Endodermal cell (in vitro differentiated cells): ENCODE measurements around the gene FOXN4. TPM values are rescaled to one million over a fixed set of nuclear protein-coding genes. Genes with fewer than 3 reads are reported as not detected.

Source experiments
- DNase-seq: peaks from one replicate; pipeline ENCODE4 v3.0.0-alpha.2; 2017
- H3K27ac ChIP-seq: 2 replicates; pipeline ENCODE4 v1.5.1; 2013; ENCODE audit warnings: mild to moderate bottlenecking, low read depth, low read length, moderate library complexity
- H3K27me3 ChIP-seq: 2 replicates; pipeline ENCODE4 v1.6.1; 2013; ENCODE audit warnings: mild to moderate bottlenecking, low read length, moderate library complexity; ENCODE audit not compliant: insufficient read depth, control insufficient read depth, poor library complexity, severe bottlenecking
- H3K36me3 ChIP-seq: 2 replicates; pipeline ENCODE4 v1.7.0; 2013; ENCODE audit warnings: mild to moderate bottlenecking, low read length, moderate library complexity; ENCODE audit not compliant: control insufficient read depth, insufficient read depth
- H3K4me1 ChIP-seq: one replicate; pipeline ENCODE4 v1.7.0; 2013; ENCODE audit warnings: low read length; ENCODE audit not compliant: control insufficient read depth, insufficient read depth
- H3K4me3 ChIP-seq: 2 replicates; pipeline ENCODE4 v1.5.1; 2013; ENCODE audit warnings: mild to moderate bottlenecking, low read length, moderate library complexity
- H3K9ac ChIP-seq: 2 replicates; pipeline ENCODE4 v1.6.1; 2013; ENCODE audit warnings: mild to moderate bottlenecking, low read length, moderate library complexity; ENCODE audit not compliant: poor library complexity, severe bottlenecking; ENCODE audit errors: extremely low read depth
- H3K9me3 ChIP-seq: 2 replicates; pipeline ENCODE4 v1.6.1; 2013; ENCODE audit warnings: mild to moderate bottlenecking, low read length, moderate library complexity; ENCODE audit not compliant: control insufficient read depth
- H3K27ac Mint-ChIP-seq: 2 replicates; pipeline ENCODE4 v1.8.0; 2020; ENCODE audit warnings: mixed read lengths
- H3K27me3 Mint-ChIP-seq: 2 replicates; pipeline ENCODE4 v1.8.0; 2021; ENCODE audit warnings: mild to moderate bottlenecking, mixed read lengths; ENCODE audit not compliant: insufficient read depth
- H3K36me3 Mint-ChIP-seq: 2 replicates; pipeline ENCODE4 v1.8.0; 2020; ENCODE audit warnings: low read depth, mixed read lengths
- H3K4me1 Mint-ChIP-seq: 2 replicates; pipeline ENCODE4 v1.8.0; 2020; ENCODE audit warnings: mixed read lengths
- H3K4me3 Mint-ChIP-seq: 2 replicates; pipeline ENCODE4 v1.8.0; 2020; ENCODE audit warnings: mild to moderate bottlenecking, moderate library complexity, mixed read lengths
- H3K9me3 Mint-ChIP-seq: 2 replicates; pipeline ENCODE4 v1.8.0; 2020; ENCODE audit warnings: mild to moderate bottlenecking, mixed read lengths
- WGBS, 2 experiments: methylation state at CpG; one replicate each; pipeline versions ENCODE4 v1.1.5 to v1.1.7; 2013; ENCODE audit warnings: missing lambda C conversion rate in 2 of 2, mixed read lengths in 1 of 2; ENCODE audit not compliant: insufficient coverage in 1 of 2, insufficient read length in 1 of 2; 5-methylcytosine and 5-hydroxymethylcytosine counted together
- total RNA-seq, 2 donors: library from RNA; stranded (reverse); fragmentation: NEBNext Ultra II Directional in 1 of 2; extraction: Animal tissue kit (Norgen Biotek cat#: 25700) in 1 of 2; gene quantifications; 2 replicates in 1 of 2; 3 replicates in 1 of 2; pipeline ENCODE4 v1.2.1, GENCODE V29; 2021
- TF ChIP-seq, protein P1 (sequence below): fragments of 200-600 bp; sonication (generic); conservative IDR thresholded peaks from 2 replicates; pipeline ENCODE4 v1.5.0; 2021; ENCODE audit warnings: antibody characterized with exemption, mild to moderate bottlenecking

The FOXN4 gene
- total RNA-seq, 2 donors from 2014 or later: 0.20 to 0.55 TPM

GRCh38 chr12:109252799-109253198, 56.3 kb downstream of the FOXN4 start:
- no peak overlapping the region for H3K27ac ChIP-seq
- no peak overlapping the region for H3K4me3 ChIP-seq
- TF ChIP-seq, protein P1, sequence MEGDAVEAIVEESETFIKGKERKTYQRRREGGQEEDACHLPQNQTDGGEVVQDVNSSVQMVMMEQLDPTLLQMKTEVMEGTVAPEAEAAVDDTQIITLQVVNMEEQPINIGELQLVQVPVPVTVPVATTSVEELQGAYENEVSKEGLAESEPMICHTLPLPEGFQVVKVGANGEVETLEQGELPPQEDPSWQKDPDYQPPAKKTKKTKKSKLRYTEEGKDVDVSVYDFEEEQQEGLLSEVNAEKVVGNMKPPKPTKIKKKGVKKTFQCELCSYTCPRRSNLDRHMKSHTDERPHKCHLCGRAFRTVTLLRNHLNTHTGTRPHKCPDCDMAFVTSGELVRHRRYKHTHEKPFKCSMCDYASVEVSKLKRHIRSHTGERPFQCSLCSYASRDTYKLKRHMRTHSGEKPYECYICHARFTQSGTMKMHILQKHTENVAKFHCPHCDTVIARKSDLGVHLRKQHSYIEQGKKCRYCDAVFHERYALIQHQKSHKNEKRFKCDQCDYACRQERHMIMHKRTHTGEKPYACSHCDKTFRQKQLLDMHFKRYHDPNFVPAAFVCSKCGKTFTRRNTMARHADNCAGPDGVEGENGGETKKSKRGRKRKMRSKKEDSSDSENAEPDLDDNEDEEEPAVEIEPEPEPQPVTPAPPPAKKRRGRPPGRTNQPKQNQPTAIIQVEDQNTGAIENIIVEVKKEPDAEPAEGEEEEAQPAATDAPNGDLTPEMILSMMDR: peak; percentile 26
- H3K27ac Mint-ChIP-seq: no peak overlapping the region
- DNase-seq: no peak
- peaks cover 7% of the 10 kb centered on the region for H3K9me3 ChIP-seq
- no peaks in the 10 kb centered on the region for H3K27me3 Mint-ChIP-seq
- peaks cover 12% of the 10 kb centered on the region for H3K9me3 Mint-ChIP-seq
- no peaks in the 10 kb centered on the region for H3K4me1 ChIP-seq
- peaks cover 5% of the 10 kb centered on the region for H3K36me3 Mint-ChIP-seq
- no peaks in the 10 kb centered on the region for H3K27me3 ChIP-seq
- H3K4me1 Mint-ChIP-seq: no peaks in the 10 kb centered on the region
- no peaks in the 10 kb centered on the region for H3K36me3 ChIP-seq
- no peak overlapping the region for H3K9ac ChIP-seq
- H3K4me3 Mint-ChIP-seq: no peak overlapping the region
- whole genome bisulfite sequencing, 2 experiments: 69 to 93% methylated on average over 3 to 4 of the region's 4 CpGs

GRCh38 chr12:109250523-109250922, 58.6 kb downstream of the FOXN4 start:
- Histone ChIP-seq H3K9me3 (peaks cover 7% of the 10 kb centered on the region), H3K9ac (no peak overlapping the region), H3K27ac (no peak overlapping the region), H3K4me1 (no peaks in the 10 kb centered on the region), H3K4me3 (no peak overlapping the region), H3K36me3 (no peaks in the 10 kb centered on the region), H3K27me3 (no peaks in the 10 kb centered on the region)
- peaks cover 5% of the 10 kb centered on the region for H3K36me3 Mint-ChIP-seq
- no peaks in the 10 kb centered on the region for H3K4me1 Mint-ChIP-seq
- WGBS, 2 experiments: 100% methylated on average over 1 of the region's 1 CpG
- TF ChIP-seq, protein P1: no peak
- no peak overlapping the region for H3K4me3 Mint-ChIP-seq
- DNase-seq: no peak
- H3K27ac Mint-ChIP-seq: no peak overlapping the region
- H3K9me3 Mint-ChIP-seq: peaks cover 12% of the 10 kb centered on the region
- no peaks in the 10 kb centered on the region for H3K27me3 Mint-ChIP-seq

GRCh38 chr12:109247831-109248654, 61.0 kb downstream of the FOXN4 start:
- H3K9me3 Mint-ChIP-seq: no peaks in the 10 kb centered on the region
- no peak overlapping the region for H3K9ac ChIP-seq
- no peak overlapping the region for H3K4me3 ChIP-seq
- H3K4me1 ChIP-seq: no peaks in the 10 kb centered on the region
- DNase-seq: no peak
- no peak overlapping the region for H3K27ac Mint-ChIP-seq
- no peaks in the 10 kb centered on the region for H3K4me1 Mint-ChIP-seq
- H3K9me3 ChIP-seq: no peaks in the 10 kb centered on the region
- no peak overlapping the region for H3K27ac ChIP-seq
- H3K27me3 ChIP-seq: no peaks in the 10 kb centered on the region
- no peaks in the 10 kb centered on the region for H3K27me3 Mint-ChIP-seq
- no peak overlapping the region for H3K4me3 Mint-ChIP-seq
- H3K36me3 Mint-ChIP-seq: peaks cover 4% of the 10 kb centered on the region
- TF ChIP-seq, protein P1: no peak
- WGBS, 2 experiments: 94 to 100% methylated on average over 7 to 9 of the region's 9 CpGs
- H3K36me3 ChIP-seq: no peaks in the 10 kb centered on the region
